ENCODE results near the gene ZNF526. TPM values are rescaled to one million over a fixed set of nuclear protein-coding genes. Genes with fewer than 3 reads are reported as not detected.

ZNF526 gene
- total RNA-seq, 2 donors from 2014 or later = 15.7 to 16.0 TPM

DNA sequence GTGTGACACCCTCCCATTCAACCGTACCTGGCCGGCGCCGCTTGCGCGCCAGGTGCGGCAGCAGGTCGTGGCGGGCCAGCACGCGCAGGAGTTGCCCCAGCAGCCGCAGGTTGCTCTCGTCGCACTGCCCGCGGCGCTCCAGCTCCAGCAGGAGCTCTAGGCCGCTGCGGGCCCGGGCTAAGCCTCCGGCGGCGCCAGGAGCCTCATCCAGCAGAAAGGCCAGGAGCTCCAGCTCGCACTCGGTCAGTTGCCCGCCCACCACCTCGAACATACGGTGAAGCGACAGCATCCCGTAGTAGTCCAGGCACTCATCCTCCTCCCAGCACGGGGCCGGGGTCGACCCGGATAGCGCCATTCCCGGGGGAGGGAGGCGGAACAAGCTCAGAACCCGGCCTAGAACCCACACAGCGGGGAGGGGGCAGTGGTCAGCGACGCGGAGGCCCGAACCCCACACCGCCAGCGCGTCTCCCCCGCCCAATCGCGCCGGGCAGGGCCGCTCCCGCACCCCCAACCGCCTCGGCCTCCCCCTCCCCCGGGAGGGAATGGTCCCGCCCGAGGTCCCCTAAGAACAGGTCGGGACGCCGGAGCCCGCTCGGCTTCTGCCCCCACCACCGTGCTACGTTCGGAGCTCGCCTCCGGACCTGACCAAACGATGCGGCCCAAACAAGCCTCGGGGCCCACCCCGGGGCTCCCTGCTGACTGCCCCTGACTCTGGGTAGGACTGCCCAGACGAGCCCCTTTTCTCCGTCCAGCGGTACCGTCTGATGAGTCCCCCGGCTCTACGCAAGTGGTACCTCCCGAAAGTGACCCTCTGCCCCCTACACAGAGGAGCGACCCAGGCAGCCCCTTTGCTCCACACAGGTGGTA lies 3.2 kb upstream of the ZNF526 start:
- H3K27me3 ChIP-seq (ENCODE audit: control insufficient read depth, insufficient read depth, low read length, poor library complexity, severe bottlenecking) = no peaks in the 10 kb centered on the region
- H3K9ac ChIP-seq (ENCODE audit: extremely low read depth, low read length, poor library complexity, severe bottlenecking) = peak overlapping the region; percentile 88
- DNase-seq = peak; percentile 87
- H3K36me3 ChIP-seq (ENCODE audit: control insufficient read depth, insufficient read depth, low read length) = peaks cover 20% of the 10 kb centered on the region
- peak overlapping the region; percentile 91 for H3K4me3 ChIP-seq (ENCODE audit: low read length)
- Mint-ChIP-seq H3K9me3 (no peaks in the 10 kb centered on the region), H3K4me1 (peaks cover 26% of the 10 kb centered on the region), H3K4me3 (peak overlapping the region; percentile 93), H3K27ac (peak overlapping the region; percentile 97), H3K27me3 (ENCODE audit: insufficient read depth) (no peaks in the 10 kb centered on the region), H3K36me3 (ENCODE audit: low read depth) (peaks cover 27% of the 10 kb centered on the region)
- H3K27ac ChIP-seq (ENCODE audit: low read depth, low read length) = peak overlapping the region; percentile 85
- peaks cover 4% of the 10 kb centered on the region for H3K4me1 ChIP-seq (ENCODE audit: control insufficient read depth, insufficient read depth, low read length)
- no peaks in the 10 kb centered on the region for H3K9me3 ChIP-seq (ENCODE audit: control insufficient read depth, low read length)
- WGBS, 2 experiments (ENCODE audit: insufficient coverage in 1 of 2, insufficient read length in 1 of 2) = 1 to 4% methylated on average over 22 to 79 of the region's 79 CpGs
- TF ChIP-seq CTCF (conservative IDR thresholded peaks at IDR 0.05) = no peak

GRCh38 chr19:42217520-42218437 lies 2.3 kb upstream of the ZNF526 start, which contains the start of gene DEDD2:
Gene DEDD2 (minus strand): TSS chr19:42217677. CDS start chr19:42217007, 670 bp downstream.
- H3K27me3 ChIP-seq (ENCODE audit: control insufficient read depth, insufficient read depth, low read length, poor library complexity, severe bottlenecking) = no peaks in the 10 kb centered on the region
- H3K4me3 ChIP-seq (ENCODE audit: low read length) = peak within 1 kb of the TSS; percentile 91
- H3K9me3 Mint-ChIP-seq = no peaks in the 10 kb centered on the region
- H3K27ac Mint-ChIP-seq = peak within 1 kb of the TSS; percentile 97
- H3K36me3 ChIP-seq (ENCODE audit: control insufficient read depth, insufficient read depth, low read length) = peaks cover 20% of the 10 kb centered on the region
- 23 to 39% methylated on average over 23 to 57 of the region's 57 CpGs for WGBS, 2 experiments (ENCODE audit: insufficient coverage in 1 of 2, insufficient read length in 1 of 2)
- H3K9me3 ChIP-seq (ENCODE audit: control insufficient read depth, low read length) = no peaks in the 10 kb centered on the region
- H3K27ac ChIP-seq (ENCODE audit: low read depth, low read length) = peak within 1 kb of the TSS; percentile 85
- H3K36me3 Mint-ChIP-seq (ENCODE audit: low read depth) = peaks cover 26% of the 10 kb centered on the region
- DNase-seq = peak; percentile 100
- H3K4me3 Mint-ChIP-seq = peak within 1 kb of the TSS; percentile 93
- H3K27me3 Mint-ChIP-seq (ENCODE audit: insufficient read depth) = no peaks in the 10 kb centered on the region
- peaks cover 26% of the 10 kb centered on the region for H3K4me1 Mint-ChIP-seq
- H3K4me1 ChIP-seq (ENCODE audit: control insufficient read depth, insufficient read depth, low read length) = peaks cover 4% of the 10 kb centered on the region
- TF ChIP-seq CTCF (conservative IDR thresholded peaks at IDR 0.05) = no peak
- H3K9ac ChIP-seq (ENCODE audit: extremely low read depth, low read length, poor library complexity, severe bottlenecking) = peak within 1 kb of the TSS; percentile 88

- TF ChIP-seq CTCF (conservative IDR thresholded peaks at IDR 0.05) = no peak
- 0 to 7% methylated on average over 3 to 6 of the region's 6 CpGs for WGBS, 2 experiments (ENCODE audit: insufficient coverage in 1 of 2, insufficient read length in 1 of 2)
- H3K27me3 ChIP-seq (ENCODE audit: control insufficient read depth, insufficient read depth, low read length, poor library complexity, severe bottlenecking) = no peaks in the 10 kb centered on the region
- Mint-ChIP-seq H3K27ac (peak overlapping the region; percentile 92), H3K4me3 (peak overlapping the region; percentile 94), H3K9me3 (no peaks in the 10 kb centered on the region), H3K27me3 (ENCODE audit: insufficient read depth) (no peaks in the 10 kb centered on the region), H3K4me1 (peaks cover 19% of the 10 kb centered on the region), H3K36me3 (ENCODE audit: low read depth) (peaks cover 21% of the 10 kb centered on the region)
- H3K4me3 ChIP-seq (ENCODE audit: low read length) = peak overlapping the region; percentile 98
- H3K4me1 ChIP-seq (ENCODE audit: control insufficient read depth, insufficient read depth, low read length) = peaks cover 4% of the 10 kb centered on the region
- H3K9ac ChIP-seq (ENCODE audit: extremely low read depth, low read length, poor library complexity, severe bottlenecking) = peak overlapping the region; percentile 83
- no peaks in the 10 kb centered on the region for H3K9me3 ChIP-seq (ENCODE audit: control insufficient read depth, low read length)
- H3K27ac ChIP-seq (ENCODE audit: low read depth, low read length) = peak overlapping the region; percentile 55
- peaks cover 19% of the 10 kb centered on the region for H3K36me3 ChIP-seq (ENCODE audit: control insufficient read depth, insufficient read depth, low read length)
- no peak for DNase-seq
These were observed 612 bp downstream of the ZNF526 start for GRCh38 chr19:42220751-42221097.
